Measurements from ENCODE around the gene HABP2.

Gene HABP2

DNA sequence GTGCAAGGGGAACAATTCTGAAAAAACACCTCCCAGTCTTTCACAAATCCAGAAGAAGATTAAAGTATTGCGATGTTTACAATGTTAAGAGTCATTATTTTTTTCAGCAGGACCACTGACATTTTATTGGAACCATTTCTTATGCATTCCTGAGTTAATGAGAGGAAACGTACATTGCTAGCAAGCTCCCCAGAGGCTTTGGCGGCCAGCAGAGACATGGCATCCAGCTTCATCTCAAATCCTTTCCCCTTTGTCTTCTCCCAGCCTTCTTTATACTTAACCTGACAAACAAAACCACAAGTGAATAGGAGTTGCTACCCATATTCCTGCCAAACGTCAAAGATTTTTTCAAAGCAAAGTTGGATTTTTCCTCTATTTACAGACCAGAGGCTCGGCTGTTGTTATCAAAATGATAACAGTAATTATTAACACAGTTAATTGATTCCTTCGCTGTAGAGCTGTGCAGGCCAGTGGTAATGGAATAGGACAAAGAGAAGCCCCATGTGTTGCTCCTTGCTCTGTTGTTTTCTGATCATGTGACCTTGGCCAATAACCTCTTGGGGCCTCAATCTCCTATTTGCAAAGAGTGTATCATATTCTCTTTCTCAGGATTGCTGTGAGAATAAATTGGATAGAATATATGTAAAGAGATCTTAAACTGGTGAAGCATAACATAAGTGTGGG, 79.0 kb downstream of the HABP2 start:
- DNase-seq (ENCODE audit: low read depth in 2 of 2), result no peak

All from stimulated activated CD4-positive, alpha-beta T cell treated with anti-CD3 and anti-CD28 coated beads, Interleukin-1b, Interleukin-23, amount 100 ng/mL, for 4 hours (primary cell).